ENCODE measurements around the gene ZER1. TPM values are rescaled to one million over a fixed set of nuclear protein-coding genes. Genes with fewer than 3 reads are reported as not detected.

The ZER1 gene
- total RNA-seq, 2 experiments from 2014 or later, result 15.3 to 15.9 TPM

DNA sequence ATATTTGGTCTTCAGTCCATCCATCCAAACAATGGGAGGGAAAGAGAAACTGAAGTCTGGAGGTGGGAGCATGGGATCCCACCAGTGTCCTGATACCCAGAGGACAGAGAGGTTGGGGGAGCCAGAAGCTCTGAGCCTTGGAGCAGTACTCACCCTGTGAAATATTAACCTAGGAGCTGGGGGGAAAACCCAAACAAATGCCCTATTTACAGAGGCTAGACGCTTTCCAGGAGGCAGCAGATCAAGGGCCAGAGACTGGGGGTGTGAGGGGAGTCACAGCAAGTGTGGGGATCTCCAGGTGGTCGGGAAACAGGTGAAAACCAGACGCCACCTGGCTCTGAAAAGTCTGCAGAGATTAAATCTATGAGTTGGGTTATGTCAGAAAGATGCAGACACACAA is 6.2 kb downstream of the ZER1 start:
- no peak overlapping the region for H3K4me3 Mint-ChIP-seq
- H3K27me3 Mint-ChIP-seq (ENCODE audit: low read depth), result no peaks in the 10 kb centered on the region
- DNase-seq (no peak), ATAC-seq (no peak)
- H3K27ac Mint-ChIP-seq, result no peak overlapping the region
- H3K36me3 Mint-ChIP-seq (ENCODE audit: low read depth), result no peaks in the 10 kb centered on the region
- CTCF ChIA-PET, result no interaction called here
- no peaks in the 10 kb centered on the region for H3K9me3 Mint-ChIP-seq (ENCODE audit: insufficient read depth)
- peaks cover 8% of the 10 kb centered on the region for H3K4me1 Mint-ChIP-seq (ENCODE audit: low read depth)
- POLR2A ChIA-PET, result no interaction called here

DNA sequence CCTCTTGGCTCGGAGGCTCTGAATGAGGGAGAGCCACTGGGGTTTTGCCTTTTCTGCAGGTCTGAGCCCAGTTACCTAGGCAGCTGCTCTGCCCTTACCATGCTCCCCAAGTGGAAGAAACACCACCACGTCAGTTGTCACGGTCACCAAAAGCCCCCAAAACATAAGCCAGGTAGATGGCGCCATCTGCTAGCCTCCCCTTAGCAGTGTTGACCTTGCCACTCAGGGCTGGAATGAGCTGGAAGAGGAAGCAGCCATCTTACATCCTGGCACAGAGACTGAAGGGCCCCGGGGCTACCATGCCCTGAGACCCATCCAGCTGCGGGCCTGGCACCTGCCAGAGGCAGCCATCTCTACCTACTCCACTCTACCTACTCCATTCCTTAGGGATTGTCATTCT is 7.4 kb downstream of the ZER1 start:
- Mint-ChIP-seq H3K27me3 (ENCODE audit: low read depth) (no peaks in the 10 kb centered on the region), H3K4me1 (ENCODE audit: low read depth) (peaks cover 2% of the 10 kb centered on the region), H3K27ac (peak overlapping the region; percentile 66), H3K36me3 (ENCODE audit: low read depth) (no peaks in the 10 kb centered on the region), H3K4me3 (no peak overlapping the region), H3K9me3 (ENCODE audit: insufficient read depth) (no peaks in the 10 kb centered on the region)
- ChIA-PET CTCF (no interaction called here), POLR2A (interaction anchor here (0.5 to 0.9 kb wide), 3 partner anchors 68 to 114 kb away, joined by 3 read pairs; no protein-coding TSS in a partner anchor)
- ATAC-seq, result peak; percentile 27
- DNase-seq, result peak; percentile 23

DNA sequence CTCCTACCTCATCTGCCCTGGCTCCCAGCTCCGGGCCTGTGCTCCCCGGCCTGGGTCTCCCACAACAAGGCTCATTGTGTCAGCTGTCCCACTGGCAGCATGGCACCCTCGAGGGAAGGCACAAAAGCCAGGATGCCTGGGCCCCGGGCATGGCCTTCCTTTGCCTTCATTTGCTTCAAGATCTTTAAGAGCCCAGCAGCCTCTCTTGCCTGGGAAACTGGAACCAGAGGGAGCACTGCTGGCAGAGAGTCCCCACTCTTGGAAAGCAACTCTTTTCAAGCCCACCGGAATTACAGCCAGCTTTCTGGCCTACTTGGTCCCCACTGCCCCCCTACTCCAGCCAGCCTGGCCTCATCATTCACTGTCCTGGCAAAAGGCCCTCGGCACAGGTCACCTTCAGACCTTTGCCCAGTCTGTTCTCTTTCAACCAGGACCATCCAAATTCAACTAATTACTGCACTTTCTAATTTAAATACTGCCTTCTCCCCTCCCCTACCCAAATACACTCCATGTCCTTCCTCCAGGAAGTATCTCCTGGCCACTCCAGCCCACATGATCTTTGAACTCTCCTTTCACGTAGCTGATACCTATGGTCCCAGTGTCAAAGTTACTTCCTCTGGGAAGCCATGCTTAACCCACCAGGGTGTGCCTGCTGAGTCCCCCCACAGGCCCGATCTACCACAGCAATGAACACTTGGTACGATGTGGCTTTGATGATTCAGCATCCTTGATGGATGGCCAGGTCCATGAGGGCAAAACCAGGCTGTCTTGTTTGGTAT is 8.9 kb downstream of the ZER1 start:
- no peak for ATAC-seq
- no peak for DNase-seq
- Mint-ChIP-seq H3K9me3 (ENCODE audit: insufficient read depth) (no peaks in the 10 kb centered on the region), H3K36me3 (ENCODE audit: low read depth) (no peaks in the 10 kb centered on the region), H3K27ac (no peak overlapping the region), H3K4me3 (no peak overlapping the region), H3K4me1 (ENCODE audit: low read depth) (no peaks in the 10 kb centered on the region), H3K27me3 (ENCODE audit: low read depth) (no peaks in the 10 kb centered on the region)
- ChIA-PET POLR2A (no interaction called here), CTCF (no interaction called here)

DNA sequence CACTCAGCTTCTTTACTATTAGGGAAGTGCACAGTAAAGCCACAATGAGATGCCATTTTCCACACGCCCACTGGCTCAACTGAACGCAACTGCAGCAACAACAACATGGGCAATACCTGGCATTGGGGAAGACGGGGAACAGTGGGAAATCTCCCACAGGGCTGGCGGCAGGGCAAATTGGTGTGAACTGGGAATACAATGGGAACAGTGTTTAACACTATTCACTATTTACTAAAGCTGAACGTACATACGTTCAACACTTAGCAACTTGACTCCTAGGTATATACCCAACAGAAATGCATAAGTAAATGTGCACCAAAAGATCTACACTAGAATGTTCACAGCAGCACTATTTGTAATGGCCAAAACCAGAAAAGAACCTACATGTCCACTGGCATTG is 14.1 kb downstream of the ZER1 start:
- CTCF ChIA-PET, result no interaction called here
- Mint-ChIP-seq H3K36me3 (ENCODE audit: low read depth) (no peaks in the 10 kb centered on the region), H3K4me1 (ENCODE audit: low read depth) (no peaks in the 10 kb centered on the region), H3K4me3 (no peak overlapping the region), H3K9me3 (ENCODE audit: insufficient read depth) (no peaks in the 10 kb centered on the region), H3K27ac (no peak overlapping the region), H3K27me3 (ENCODE audit: low read depth) (no peaks in the 10 kb centered on the region)
- POLR2A ChIA-PET, result no interaction called here
- DNase-seq, result no peak
- ATAC-seq, result no peak

DNA sequence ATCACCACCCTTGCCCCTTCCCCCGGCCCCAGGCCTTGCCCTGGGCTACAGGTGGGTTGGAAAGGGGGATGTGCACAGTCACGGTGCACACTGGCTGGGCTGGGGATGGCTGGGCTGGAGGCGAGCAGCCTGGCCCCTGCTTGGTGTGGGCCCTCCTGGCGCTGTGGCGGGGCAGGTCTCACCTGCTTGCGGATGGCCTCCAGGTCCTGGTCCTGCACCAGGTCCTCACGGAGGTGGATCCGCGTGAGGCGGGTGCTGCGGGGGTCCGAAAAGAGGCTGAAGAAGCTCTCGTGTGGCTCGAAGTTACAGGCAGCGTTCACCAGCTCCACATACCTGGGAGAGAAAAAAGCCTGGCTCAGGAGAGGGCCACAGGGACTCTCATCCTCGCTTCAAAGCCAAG is 18.1 kb downstream of the ZER1 start:
- no peak for ATAC-seq
- Mint-ChIP-seq H3K4me3 (no peak overlapping the region), H3K36me3 (ENCODE audit: low read depth) (no peaks in the 10 kb centered on the region), H3K4me1 (ENCODE audit: low read depth) (no peaks in the 10 kb centered on the region), H3K27ac (no peak overlapping the region), H3K27me3 (ENCODE audit: low read depth) (no peaks in the 10 kb centered on the region), H3K9me3 (ENCODE audit: insufficient read depth) (no peaks in the 10 kb centered on the region)
- ChIA-PET POLR2A (interaction anchor here (1.7 kb wide), 1 partner anchor 11 kb away, joined by 5 read pairs; no protein-coding TSS in a partner anchor), CTCF (no interaction called here)
- no peak for DNase-seq

DNA sequence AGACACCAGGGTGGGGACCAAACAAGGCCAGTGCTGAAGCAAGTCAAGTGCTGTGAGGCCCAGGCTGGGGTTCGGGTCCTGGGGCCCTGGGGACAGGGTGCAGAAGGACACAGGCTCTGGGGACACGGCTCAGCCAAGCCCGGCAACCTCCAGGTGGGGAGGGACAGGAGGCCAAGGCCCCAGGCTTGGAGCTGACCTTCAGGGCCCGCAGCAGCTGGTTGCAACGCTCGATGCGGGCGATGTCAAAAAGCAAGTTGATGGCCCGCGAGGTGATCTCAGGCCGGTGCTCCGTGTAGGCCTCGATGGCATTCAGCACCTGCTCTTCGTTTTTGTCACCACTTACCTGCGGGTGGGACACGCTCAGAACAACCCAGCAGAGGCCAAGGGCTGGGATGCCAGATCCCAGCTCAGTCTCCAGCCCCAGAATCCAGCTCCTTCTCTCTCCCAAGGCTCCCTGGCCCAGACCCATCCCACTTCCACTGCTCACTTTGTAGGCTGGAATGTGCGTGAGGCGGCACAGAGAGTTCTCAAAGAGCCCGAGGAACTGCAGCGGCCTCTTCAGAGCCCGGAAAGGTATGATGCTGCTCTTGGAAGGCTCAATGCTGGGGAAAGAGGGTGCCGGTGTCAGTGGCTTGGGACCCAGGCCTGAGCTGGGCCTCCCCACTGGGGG is 20.7 kb downstream of the ZER1 start:
- Mint-ChIP-seq H3K4me3 (no peak overlapping the region), H3K9me3 (ENCODE audit: insufficient read depth) (no peaks in the 10 kb centered on the region), H3K4me1 (ENCODE audit: low read depth) (no peaks in the 10 kb centered on the region), H3K36me3 (ENCODE audit: low read depth) (no peaks in the 10 kb centered on the region), H3K27me3 (ENCODE audit: low read depth) (no peaks in the 10 kb centered on the region), H3K27ac (no peak overlapping the region)
- POLR2A ChIA-PET, result interaction anchor here (0.8 to 1.2 kb wide), 2 partner anchors 20 to 62 kb away, joined by 3 read pairs; partner anchors contain the start of gene SET
- ATAC-seq (no peak), DNase-seq (no peak)
- CTCF ChIA-PET, result no interaction called here

DNA sequence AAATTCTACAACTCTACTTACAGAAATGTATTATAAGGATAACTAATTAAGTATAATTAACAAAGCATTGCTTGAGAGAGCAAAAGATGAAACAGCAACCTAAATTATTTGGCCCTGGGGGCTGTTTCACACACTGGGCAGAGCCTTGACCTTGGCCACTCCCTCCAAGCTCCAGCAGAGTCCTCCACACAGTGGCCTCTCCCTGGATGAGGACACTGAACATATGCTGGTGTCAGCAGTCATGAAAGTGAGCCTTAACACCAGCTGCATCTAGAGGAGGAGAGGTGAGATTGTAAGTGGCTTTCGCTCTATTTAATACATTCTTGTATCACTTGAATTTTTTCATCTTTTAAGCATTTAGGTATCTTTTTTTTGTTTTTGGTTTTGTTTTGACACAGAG is 24.5 kb downstream of the ZER1 start:
- ATAC-seq, result no peak
- Mint-ChIP-seq H3K4me3 (no peak overlapping the region), H3K4me1 (ENCODE audit: low read depth) (no peaks in the 10 kb centered on the region), H3K36me3 (ENCODE audit: low read depth) (no peaks in the 10 kb centered on the region), H3K27me3 (ENCODE audit: low read depth) (no peaks in the 10 kb centered on the region), H3K9me3 (ENCODE audit: insufficient read depth) (no peaks in the 10 kb centered on the region), H3K27ac (no peak overlapping the region)
- no peak for DNase-seq
- ChIA-PET CTCF (no interaction called here), POLR2A (no interaction called here)

DNA sequence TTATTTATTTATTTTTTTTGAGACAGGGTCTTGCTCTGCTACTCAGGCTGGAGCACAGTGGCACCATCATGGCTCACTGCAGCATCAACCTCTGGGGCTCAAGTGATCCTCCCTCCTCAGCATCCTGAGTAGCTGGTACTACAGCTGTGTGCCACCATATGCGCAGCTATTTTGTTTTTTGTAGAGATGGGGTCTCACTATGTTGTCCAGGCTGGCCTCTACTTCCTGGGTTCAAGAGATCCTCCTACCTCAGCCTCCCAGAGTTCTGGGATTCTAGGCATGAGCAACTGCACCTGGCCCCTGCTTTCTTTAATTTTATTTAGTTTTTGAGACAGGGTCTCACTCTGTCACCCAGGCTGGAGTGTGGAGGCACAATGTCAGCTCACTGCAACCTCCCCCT is 28.3 kb downstream of the ZER1 start:
- no peaks in the 10 kb centered on the region for H3K9me3 Mint-ChIP-seq (ENCODE audit: insufficient read depth)
- no peaks in the 10 kb centered on the region for H3K36me3 Mint-ChIP-seq (ENCODE audit: low read depth)
- CTCF ChIA-PET, result no interaction called here
- H3K4me3 Mint-ChIP-seq, result no peak overlapping the region
- no peaks in the 10 kb centered on the region for H3K4me1 Mint-ChIP-seq (ENCODE audit: low read depth)
- H3K27me3 Mint-ChIP-seq (ENCODE audit: low read depth), result no peaks in the 10 kb centered on the region
- no peak for ATAC-seq
- no peak for DNase-seq
- POLR2A ChIA-PET, result interaction anchor here (1.2 to 1.3 kb wide), 2 partner anchors 10 to 228 kb away, joined by 3 to 5 read pairs; no protein-coding TSS in a partner anchor
- no peak overlapping the region for H3K27ac Mint-ChIP-seq

DNA sequence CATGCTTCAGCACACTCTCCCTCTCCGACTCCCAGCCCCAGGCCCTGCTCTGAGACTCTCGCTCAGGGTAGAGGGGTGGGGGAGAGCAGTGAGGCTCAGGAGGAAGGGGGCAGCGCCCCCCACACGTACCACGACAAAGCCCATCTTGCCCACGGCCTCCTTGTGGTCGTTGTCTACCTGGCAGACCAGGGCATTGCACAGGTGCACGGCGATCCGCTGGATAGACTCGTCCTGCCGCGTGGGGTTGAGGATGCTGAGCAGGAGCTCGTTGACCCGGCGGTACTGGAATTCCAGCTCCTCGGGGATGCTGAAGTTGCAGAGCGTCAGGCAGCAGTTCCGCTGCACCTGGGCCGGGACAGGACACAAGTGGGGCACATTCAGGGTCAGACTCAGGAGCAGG is 29.3 kb downstream of the ZER1 start:
- ChIA-PET CTCF (interaction anchor here (0.5 kb wide), 1 partner anchor 49 kb away, joined by 4 read pairs; no protein-coding TSS in a partner anchor), POLR2A (interaction anchor here (0.6 to 1.3 kb wide), 2 partner anchors 11 to 309 kb away, joined by 4 to 5 read pairs; no protein-coding TSS in a partner anchor)
- Mint-ChIP-seq H3K27ac (no peak overlapping the region), H3K27me3 (ENCODE audit: low read depth) (no peaks in the 10 kb centered on the region), H3K4me1 (ENCODE audit: low read depth) (no peaks in the 10 kb centered on the region), H3K9me3 (ENCODE audit: insufficient read depth) (no peaks in the 10 kb centered on the region), H3K4me3 (no peak overlapping the region), H3K36me3 (ENCODE audit: low read depth) (no peaks in the 10 kb centered on the region)
- DNase-seq (no peak), ATAC-seq (no peak)

DNA sequence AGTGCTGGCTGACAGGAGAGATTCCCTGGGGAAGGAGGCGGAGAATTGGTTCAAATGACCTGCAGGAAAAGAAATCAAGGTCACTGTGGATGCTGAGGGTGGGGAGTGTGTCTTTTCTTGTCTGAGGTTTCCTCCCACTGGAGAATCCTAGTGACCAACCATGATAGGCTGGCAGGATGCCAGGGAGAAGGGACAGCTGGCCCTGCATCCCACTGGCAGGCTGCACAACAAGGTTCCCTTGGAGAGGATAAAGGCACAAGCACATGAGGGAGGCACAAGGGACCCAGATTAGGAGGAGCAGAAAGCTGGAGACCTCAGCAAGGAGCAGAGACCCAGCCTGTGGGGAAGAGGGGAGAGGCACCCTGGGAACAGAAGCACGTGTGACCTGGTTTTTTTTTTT is 36.4 kb downstream of the ZER1 start:
- ChIA-PET CTCF (interaction anchor here (0.9 to 1.6 kb wide), 2 partner anchors 83 to 95 kb away, joined by 3 to 4 read pairs; partner anchors contain the start of genes ENDOG and SPOUT1), POLR2A (no interaction called here)
- Mint-ChIP-seq H3K36me3 (ENCODE audit: low read depth) (peaks cover 12% of the 10 kb centered on the region), H3K4me1 (ENCODE audit: low read depth) (peaks cover 8% of the 10 kb centered on the region), H3K4me3 (no peak overlapping the region), H3K9me3 (ENCODE audit: insufficient read depth) (no peaks in the 10 kb centered on the region), H3K27me3 (ENCODE audit: low read depth) (no peaks in the 10 kb centered on the region), H3K27ac (no peak overlapping the region)
- DNase-seq, result no peak
- no peak for ATAC-seq

DNA sequence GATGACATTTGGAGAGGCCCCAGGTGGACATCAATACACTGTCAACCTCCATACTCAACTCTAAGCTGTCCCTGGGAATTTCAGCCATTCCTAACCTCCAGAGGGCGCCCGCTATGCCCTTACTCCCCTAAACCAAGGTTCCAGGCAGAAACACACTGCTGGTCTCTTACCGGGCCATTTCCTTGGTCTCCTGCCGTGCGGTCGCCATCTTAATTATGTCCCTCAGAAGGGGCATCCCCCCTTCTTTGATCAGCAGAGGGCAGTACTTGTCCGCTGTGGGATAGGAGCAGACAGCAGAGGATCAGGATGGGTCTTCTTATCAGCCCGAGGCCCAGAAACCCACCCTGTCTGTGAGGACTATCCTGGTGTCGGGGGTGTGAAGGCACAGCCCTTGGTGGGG is 38.5 kb downstream of the ZER1 start:
- Mint-ChIP-seq H3K27me3 (ENCODE audit: low read depth) (no peaks in the 10 kb centered on the region), H3K27ac (no peak overlapping the region), H3K4me3 (no peak overlapping the region), H3K4me1 (ENCODE audit: low read depth) (peaks cover 9% of the 10 kb centered on the region), H3K36me3 (ENCODE audit: low read depth) (peaks cover 12% of the 10 kb centered on the region), H3K9me3 (ENCODE audit: insufficient read depth) (no peaks in the 10 kb centered on the region)
- no peak for DNase-seq
- ChIA-PET POLR2A (no interaction called here), CTCF (no interaction called here)
- ATAC-seq, result peak; percentile 16

DNA sequence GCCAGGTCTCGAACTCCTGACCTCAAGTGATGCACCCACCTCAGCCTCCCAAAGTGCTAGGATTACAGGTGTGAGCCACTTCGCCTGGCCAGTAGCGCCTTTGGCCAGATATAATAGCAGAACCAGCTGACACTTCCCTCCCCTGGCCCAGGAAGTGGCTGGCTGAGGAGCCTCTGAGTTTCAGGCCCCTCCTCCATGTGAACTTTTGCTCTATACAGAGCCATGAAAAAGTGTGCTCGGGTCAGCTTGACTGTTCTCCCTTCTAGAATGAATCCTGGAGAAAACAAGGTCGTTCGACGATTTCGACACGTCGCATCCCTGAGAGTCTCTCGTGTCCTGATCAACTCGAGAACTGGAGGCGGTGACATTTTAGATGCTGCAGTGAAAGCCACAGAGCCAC is 39.2 kb downstream of the ZER1 start:
- H3K36me3 Mint-ChIP-seq (ENCODE audit: low read depth), result peaks cover 13% of the 10 kb centered on the region
- ChIA-PET POLR2A (no interaction called here), CTCF (no interaction called here)
- H3K27ac Mint-ChIP-seq, result no peak overlapping the region
- no peak overlapping the region for H3K4me3 Mint-ChIP-seq
- no peaks in the 10 kb centered on the region for H3K27me3 Mint-ChIP-seq (ENCODE audit: low read depth)
- DNase-seq (no peak), ATAC-seq (no peak)
- H3K9me3 Mint-ChIP-seq (ENCODE audit: insufficient read depth), result no peaks in the 10 kb centered on the region
- H3K4me1 Mint-ChIP-seq (ENCODE audit: low read depth), result peaks cover 13% of the 10 kb centered on the region

Data from activated CD8-positive, alpha-beta T cell treated with anti-CD3 and anti-CD28 coated beads, Interleukin-2, amount 10 ng/mL, durations not matched to agents 7 days and 5 days (primary cell).